Liver (tissue), 3 donors: ENCODE results near the gene VPS26C.

ENCODE experiments used
- CTCF ChIP-seq: fragments of 150-350 bp; IDR thresholded peaks from 2 replicates; pipeline ENCODE4 v1.5.1; 2017; ENCODE audit warnings: improper control_type of control experiment, low read depth, low read length; ENCODE audit not compliant: missing input control
- GABPA ChIP-seq, 2 donors: IDR thresholded peaks in 1 of 2; conservative IDR thresholded peaks in 1 of 2; 2 replicates each; pipeline ENCODE4 v1.6.1; 2016; ENCODE audit warnings: antibody characterized with exemption in 2 of 2, mild to moderate bottlenecking in 1 of 2, moderate library complexity in 1 of 2
- donor health status: healthy.
- donor health status: healthy.

GRCh38 chr21:37292041-37292440, 24.9 kb upstream of the VPS26C start:
- TF ChIP-seq CTCF (no peak), GABPA (IDR thresholded peaks at IDR 0.05 in 1 of 2, conservative IDR thresholded peaks at IDR 0.05 in 1 of 2) (no peak)
